ENCODE measurements around the gene GINS2. TPM values are rescaled to one million over a fixed set of nuclear protein-coding genes. Genes with fewer than 3 reads are reported as not detected.

Gene GINS2
- total RNA-seq, 2 experiments from 2014 or later: 59.9 to 62.9 TPM

- Mint-ChIP-seq H3K4me1 (ENCODE audit: low read depth) (no peaks in the 10 kb centered on the region), H3K9me3 (no peaks in the 10 kb centered on the region), H3K27ac (no peak overlapping the region), H3K4me3 (no peak overlapping the region), H3K27me3 (no peaks in the 10 kb centered on the region), H3K36me3 (ENCODE audit: low read depth) (peaks cover 41% of the 10 kb centered on the region)
- DNase-seq (no peak), ATAC-seq (no peak)
- no peak for TF ChIP-seq CTCF (IDR thresholded peaks at IDR 0.05)
- CTCF ChIA-PET: interaction anchor here (0.8 to 1.2 kb wide), 2 partner anchors 9 to 15 kb away, joined by 3 read pairs; no protein-coding TSS in a partner anchor
- POLR2A ChIA-PET: interaction anchor here (0.6 kb wide), 1 partner anchor 19 kb away, joined by 3 read pairs; no protein-coding TSS in a partner anchor
- intact Hi-C loops (cut with micrococcal nuclease): no loop called here
These were observed 19.9 kb downstream of the GINS2 start for GRCh38 chr16:85668676-85669424.

GRCh38 chr16:85667841-85668413, 20.8 kb downstream of the GINS2 start:
- no peak overlapping the region for H3K4me3 Mint-ChIP-seq
- no peak overlapping the region for H3K27ac Mint-ChIP-seq
- no peaks in the 10 kb centered on the region for H3K9me3 Mint-ChIP-seq
- intact Hi-C loops (cut with micrococcal nuclease): no loop called here
- H3K4me1 Mint-ChIP-seq (ENCODE audit: low read depth): no peaks in the 10 kb centered on the region
- DNase-seq: no peak
- no peak for ATAC-seq
- CTCF ChIA-PET: interaction anchor here (0.8 to 1.2 kb wide), 2 partner anchors 10 to 16 kb away, joined by 3 read pairs; no protein-coding TSS in a partner anchor
- no peaks in the 10 kb centered on the region for H3K27me3 Mint-ChIP-seq
- POLR2A ChIA-PET: interaction anchor here (0.6 to 1.5 kb wide), 2 partner anchors 18 to 25 kb away, joined by 3 read pairs; no protein-coding TSS in a partner anchor
- TF ChIP-seq CTCF (IDR thresholded peaks at IDR 0.05): no peak
- peaks cover 40% of the 10 kb centered on the region for H3K36me3 Mint-ChIP-seq (ENCODE audit: low read depth)

GRCh38 chr16:85667261-85667660, 21.5 kb downstream of the GINS2 start:
- ChIA-PET CTCF (interaction anchor here (1.2 kb wide), 1 partner anchor 11 kb away, joined by 3 read pairs; no protein-coding TSS in a partner anchor), POLR2A (interaction anchor here (1.5 kb wide), 1 partner anchor 25 kb away, joined by 3 read pairs; no protein-coding TSS in a partner anchor)
- no peak for ATAC-seq
- Mint-ChIP-seq H3K9me3 (no peaks in the 10 kb centered on the region), H3K4me3 (no peak overlapping the region), H3K4me1 (ENCODE audit: low read depth) (no peaks in the 10 kb centered on the region), H3K27ac (no peak overlapping the region), H3K27me3 (no peaks in the 10 kb centered on the region), H3K36me3 (ENCODE audit: low read depth) (peaks cover 39% of the 10 kb centered on the region)
- no peak for TF ChIP-seq CTCF (IDR thresholded peaks at IDR 0.05)
- DNase-seq: no peak
- intact Hi-C loops (cut with micrococcal nuclease): no loop called here

GRCh38 chr16:85665929-85666328, 22.8 kb downstream of the GINS2 start:
- Mint-ChIP-seq H3K27me3 (no peaks in the 10 kb centered on the region), H3K36me3 (ENCODE audit: low read depth) (peaks cover 32% of the 10 kb centered on the region), H3K9me3 (no peaks in the 10 kb centered on the region), H3K27ac (no peak overlapping the region), H3K4me3 (no peak overlapping the region), H3K4me1 (ENCODE audit: low read depth) (no peaks in the 10 kb centered on the region)
- intact Hi-C loops (cut with micrococcal nuclease): no loop called here
- TF ChIP-seq CTCF (IDR thresholded peaks at IDR 0.05): no peak
- ChIA-PET POLR2A (no interaction called here), CTCF (no interaction called here)
- ATAC-seq (no peak), DNase-seq (no peak)

GRCh38 chr16:85665373-85665740, 23.4 kb downstream of the GINS2 start:
- Mint-ChIP-seq H3K4me3 (no peak overlapping the region), H3K27me3 (no peaks in the 10 kb centered on the region), H3K9me3 (no peaks in the 10 kb centered on the region), H3K36me3 (ENCODE audit: low read depth) (peaks cover 29% of the 10 kb centered on the region), H3K4me1 (ENCODE audit: low read depth) (no peaks in the 10 kb centered on the region), H3K27ac (no peak overlapping the region)
- TF ChIP-seq CTCF (IDR thresholded peaks at IDR 0.05): no peak
- DNase-seq (no peak), ATAC-seq (no peak)
- intact Hi-C loops (cut with micrococcal nuclease): no loop called here
- ChIA-PET POLR2A (no interaction called here), CTCF (no interaction called here)

All from activated CD8-positive, alpha-beta T cell treated with anti-CD3 and anti-CD28 coated beads for 36 hours (primary cell).